ENCODE data around the gene RIMBP2.
A peak's percentile ranks its signal among the peaks of the same experiment; 100 is the strongest.

RIMBP2 gene

DNA sequence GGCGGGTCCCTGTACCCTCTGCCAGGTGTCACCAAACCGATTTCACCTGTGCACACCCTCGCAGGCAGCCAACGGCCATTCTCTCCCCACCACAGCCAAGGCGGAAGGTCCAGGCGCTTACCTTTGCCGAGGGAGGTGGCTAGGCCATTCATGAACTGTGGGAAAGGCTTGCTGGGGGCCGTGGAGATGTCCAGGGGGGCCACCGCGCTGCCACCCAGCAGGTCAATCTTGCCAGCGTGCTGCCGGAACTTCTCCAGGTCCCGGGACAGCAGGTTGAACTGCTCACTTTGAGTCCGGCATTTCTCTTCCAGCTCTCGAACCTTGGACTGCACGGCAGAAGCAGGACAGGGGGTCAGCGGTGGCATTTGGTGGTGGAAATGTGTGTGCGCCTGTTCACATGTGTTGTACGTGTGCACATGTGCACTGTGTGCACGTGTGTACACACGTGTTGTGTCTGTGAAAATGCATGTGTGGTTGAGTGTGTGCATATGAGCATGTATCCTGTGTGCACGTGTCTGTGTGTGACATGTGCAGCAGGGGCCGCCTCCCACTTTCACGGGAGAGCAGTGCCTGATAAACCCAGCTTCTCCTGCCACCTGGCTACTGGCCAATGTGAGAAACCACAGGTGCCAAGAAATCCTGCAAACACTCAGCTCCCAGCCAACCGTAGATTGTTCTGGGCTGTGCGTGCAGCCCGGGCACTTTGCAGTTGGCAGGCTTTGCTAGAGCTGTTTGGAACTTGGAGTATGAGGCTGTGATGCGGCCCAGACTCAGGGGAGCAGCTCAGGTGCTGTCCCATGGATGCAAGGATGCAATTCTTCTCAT, 259.5 kb downstream of the RIMBP2 start:
- DNase-seq: peak; percentile 27

DNA sequence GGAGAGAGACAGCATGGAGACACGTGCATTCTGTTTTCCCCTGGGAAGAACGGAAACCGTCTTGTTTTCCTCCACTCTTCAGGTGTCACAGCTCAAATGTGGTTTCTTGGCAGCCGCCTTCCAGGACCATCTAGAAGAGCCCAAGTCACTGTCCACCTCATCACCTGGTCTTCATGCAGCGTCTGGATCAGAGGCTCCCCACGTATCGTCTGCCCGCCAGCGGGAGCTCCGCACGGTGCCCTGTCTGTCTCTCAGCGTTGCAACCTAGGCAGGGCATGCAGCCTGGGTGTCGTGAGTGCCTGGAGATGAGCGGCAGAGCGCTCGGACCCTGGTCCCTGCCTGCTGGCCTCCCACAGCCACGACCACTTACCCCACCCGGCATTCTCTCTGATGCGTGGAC, 260.9 kb downstream of the RIMBP2 start:
- no peak for DNase-seq

DNA sequence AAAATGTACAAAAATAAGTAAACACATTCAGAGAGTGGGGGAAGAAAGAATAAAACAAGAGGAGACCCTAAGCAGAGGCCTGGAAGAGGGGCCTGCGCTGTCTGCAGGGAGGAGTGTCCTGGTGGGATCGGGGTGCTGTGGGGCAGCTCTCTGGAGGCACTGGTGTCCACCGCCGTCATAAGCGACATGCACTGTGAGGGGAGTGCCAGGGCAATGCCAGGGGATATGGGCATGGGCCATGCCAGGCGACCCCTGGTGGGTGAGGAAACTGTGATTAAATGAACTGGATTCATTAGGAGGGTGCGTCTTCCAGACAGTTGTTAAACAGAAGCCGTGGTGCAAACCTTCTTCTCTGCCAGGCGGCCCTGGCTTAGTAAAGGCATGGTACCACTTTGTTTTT, 261.8 kb downstream of the RIMBP2 start:
- no peak for DNase-seq

DNA sequence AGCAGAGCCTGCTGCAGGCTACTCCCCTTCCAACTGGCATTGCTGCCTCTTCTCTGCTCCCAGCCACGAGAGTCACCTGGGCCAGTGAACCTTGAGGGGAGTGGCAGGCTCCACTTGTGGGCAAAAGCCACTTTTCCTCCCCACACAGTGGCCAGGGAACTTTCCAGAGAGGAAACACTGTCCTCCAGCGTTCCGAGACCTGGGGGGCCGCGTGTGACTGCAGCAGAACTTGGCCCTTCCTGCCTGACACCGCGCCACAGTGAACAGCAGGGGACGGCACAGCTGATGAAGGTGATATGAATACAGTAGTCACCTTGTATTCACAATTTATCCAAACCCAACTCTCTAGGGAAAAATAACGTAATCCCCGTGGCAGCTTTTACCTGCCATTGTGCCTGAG, 263.6 kb downstream of the RIMBP2 start:
- no peak for DNase-seq

DNA sequence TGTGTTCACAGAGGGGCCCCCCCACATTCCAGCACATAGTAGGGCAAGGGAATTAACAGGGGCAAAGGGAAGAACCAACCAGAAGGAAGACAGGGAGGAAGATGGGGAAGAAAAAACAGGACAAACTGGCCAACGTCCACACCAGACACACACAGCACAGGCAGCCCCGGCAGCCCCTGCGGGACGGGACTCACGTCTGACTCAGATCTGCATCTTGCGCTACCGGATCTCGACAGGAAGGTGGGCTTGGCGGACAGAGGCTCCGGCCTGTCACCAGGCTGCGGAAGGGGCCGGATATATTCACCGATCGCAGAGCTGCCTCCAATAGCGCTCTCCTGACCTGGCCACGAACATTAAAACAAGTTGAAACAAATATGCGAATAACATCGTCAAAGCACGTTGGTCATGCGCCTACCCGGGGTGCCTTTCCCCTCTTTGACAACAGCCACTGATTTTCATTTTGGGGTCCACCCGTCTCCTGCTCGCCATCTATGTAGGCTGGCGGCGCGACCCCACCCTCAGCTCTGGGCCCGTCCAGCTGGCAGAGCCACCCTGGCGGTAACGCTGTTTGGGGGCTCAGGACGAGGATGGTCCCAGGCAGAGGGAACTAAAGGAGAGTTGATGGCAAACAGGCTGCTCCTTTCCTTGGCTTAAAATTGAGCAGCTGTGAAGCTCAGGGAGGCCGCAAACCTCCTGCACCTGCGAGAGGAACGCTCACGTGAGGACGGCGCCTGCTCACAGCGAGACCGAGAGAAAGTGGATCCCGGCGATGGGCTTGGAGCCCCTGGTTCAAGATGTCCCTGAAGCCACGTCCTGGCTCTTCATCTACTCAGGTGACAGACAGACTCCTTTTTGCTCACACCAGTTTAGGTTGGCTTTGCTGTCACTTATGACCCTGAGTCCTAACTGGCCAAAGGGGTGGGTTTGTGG, 264.8 kb downstream of the RIMBP2 start:
- no peak for DNase-seq

DNA sequence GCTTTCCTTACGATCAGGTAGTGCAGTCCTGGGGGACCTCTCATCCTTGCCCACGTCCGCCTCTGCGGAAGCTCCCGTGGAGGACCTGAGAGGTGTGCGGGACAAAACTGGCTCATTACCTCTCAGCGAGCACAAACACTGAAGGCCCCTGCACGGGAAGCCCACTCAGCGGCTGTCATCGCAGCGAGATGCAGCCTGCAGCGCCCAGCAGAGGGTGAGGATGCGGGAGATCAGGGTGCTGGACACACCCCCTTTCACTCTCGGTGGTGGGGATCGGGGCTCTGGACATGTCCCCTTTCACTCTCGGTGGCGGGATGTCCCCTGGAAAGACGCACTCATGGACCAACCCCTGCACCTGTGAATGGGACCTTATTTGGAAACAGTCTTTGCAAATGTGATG, 266.8 kb downstream of the RIMBP2 start:
- DNase-seq: no peak

DNA sequence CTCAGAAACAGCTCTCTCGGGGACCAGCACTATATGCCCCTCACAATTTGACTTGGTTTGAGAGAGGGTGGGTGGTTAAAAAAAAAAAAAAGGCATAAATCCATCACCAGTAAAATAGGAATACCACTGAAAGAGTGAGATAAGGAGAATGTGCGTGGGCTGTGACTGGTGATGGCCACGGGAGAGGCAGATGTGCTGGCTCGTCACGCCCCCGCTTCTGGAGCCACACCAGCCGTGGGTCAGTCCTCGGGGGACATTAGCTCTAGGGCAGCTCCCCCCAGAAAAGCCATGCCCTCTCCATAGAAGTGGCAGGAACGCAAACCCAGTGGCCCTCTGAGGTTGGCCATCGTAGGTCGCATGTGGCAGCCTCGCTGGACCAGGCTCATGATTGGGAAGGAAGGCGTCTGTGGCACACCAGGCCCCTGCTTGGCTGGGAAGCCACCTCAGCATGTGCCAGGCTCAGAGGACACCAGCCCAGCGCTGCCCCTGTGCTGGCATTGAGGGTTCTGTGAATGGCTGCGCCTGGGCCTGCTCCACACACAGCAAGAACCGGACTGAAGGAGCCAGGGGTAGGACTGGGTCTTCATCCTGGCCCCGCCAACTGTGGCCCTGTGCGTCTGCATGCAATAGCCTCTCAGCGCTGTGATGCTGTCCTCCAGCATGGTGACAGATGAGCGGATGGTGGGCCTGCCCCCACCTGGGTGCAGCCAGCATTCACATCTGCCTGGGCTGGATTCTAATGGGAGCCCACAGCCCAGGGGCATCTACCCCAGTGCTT, 267.9 kb downstream of the RIMBP2 start:
- DNase-seq: no peak

DNA sequence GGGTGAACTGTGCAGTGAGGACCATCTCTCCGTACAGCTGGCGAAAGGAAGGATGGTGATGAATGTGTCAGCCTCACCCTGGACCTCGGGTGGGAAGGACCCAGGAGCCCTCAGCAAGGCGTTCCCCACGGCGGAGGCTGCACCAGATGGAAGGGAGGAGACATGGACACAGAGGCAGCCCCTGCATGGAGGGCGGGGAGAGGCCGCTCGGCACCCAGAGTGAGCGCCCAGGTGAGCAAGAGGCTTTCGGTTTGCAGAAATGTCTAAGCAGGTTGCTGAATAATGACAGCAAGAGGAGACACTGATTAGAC, 268.5 kb downstream of the RIMBP2 start:
- no peak for DNase-seq

DNA sequence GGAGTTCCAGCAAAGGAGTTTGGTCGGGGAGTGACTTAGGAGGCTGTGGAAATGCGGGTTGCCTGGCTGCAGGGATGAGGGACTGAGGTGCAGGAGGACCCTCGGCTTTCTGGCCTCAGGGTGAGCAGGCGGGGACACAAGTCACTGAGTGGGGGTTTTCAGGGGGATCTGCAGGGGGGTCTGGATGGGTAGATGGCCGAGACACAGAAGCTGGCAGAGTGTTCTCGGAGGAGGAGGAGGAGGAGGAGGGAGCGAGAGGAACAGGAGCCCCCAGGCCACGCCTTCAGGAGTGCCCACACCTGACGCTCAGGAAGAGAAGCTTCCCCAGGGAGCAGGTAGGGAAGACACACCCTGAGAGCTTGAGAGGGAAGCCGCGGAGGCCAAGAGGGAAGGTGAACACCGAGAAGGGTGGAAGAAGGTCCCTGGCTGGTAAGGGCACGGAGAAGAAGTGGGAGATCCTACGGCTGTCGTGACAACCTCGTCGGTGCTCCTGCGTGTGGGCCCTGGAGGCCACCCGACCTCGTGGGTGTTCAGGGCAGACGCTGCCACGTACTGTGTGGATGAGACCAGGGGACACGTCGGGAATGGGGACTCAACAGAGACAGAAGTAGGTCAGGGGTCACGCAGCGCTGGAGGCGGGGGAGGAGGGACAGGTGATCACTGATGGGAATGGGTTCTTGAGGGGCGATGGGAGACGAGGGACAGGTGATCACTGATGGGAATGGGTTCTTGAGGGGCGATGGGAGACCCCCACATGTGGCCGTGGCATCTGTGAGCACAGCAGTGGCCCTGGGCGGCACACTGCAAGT, 269.0 kb downstream of the RIMBP2 start:
- no peak for DNase-seq

DNA sequence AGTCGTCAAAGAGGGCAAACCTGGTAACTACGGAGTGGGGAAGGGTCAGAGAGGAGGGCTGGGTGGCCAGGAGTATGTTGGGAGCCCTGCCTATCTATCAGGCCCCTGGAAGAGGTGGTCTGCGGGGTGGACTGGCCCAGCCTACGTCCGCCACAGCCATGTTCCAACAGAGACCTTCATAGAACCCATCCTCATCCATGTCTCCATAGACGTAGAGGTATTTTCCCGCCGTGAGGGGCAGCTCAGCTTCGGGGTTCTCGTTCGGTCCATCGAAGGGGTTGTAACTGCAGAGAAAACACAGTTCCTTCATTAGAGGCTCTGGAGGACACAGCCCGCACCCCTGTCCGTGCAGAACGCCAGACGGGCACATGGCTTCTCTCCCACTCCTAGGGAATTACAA, 271.1 kb downstream of the RIMBP2 start:
- no peak for DNase-seq

DNA sequence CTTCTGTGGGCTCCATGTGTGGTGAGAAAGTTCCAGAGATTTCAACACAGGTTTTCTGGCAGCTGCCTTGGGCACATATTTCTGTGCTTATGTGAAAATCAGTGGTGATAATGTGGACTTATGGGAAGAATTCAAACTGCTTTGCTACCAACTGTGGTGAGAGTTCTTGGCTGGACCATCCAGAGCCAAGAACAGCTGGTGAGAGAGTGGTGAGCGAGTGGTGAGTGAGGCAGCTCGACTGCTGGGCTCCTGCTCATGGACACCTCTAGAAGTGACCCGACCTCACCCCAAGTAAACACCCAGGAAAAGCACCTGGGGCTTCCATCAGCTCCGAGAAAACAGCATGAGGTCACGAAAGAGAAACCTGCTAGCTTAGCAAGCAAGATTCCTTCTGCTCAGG, 272.0 kb downstream of the RIMBP2 start:
- DNase-seq: no peak

DNA sequence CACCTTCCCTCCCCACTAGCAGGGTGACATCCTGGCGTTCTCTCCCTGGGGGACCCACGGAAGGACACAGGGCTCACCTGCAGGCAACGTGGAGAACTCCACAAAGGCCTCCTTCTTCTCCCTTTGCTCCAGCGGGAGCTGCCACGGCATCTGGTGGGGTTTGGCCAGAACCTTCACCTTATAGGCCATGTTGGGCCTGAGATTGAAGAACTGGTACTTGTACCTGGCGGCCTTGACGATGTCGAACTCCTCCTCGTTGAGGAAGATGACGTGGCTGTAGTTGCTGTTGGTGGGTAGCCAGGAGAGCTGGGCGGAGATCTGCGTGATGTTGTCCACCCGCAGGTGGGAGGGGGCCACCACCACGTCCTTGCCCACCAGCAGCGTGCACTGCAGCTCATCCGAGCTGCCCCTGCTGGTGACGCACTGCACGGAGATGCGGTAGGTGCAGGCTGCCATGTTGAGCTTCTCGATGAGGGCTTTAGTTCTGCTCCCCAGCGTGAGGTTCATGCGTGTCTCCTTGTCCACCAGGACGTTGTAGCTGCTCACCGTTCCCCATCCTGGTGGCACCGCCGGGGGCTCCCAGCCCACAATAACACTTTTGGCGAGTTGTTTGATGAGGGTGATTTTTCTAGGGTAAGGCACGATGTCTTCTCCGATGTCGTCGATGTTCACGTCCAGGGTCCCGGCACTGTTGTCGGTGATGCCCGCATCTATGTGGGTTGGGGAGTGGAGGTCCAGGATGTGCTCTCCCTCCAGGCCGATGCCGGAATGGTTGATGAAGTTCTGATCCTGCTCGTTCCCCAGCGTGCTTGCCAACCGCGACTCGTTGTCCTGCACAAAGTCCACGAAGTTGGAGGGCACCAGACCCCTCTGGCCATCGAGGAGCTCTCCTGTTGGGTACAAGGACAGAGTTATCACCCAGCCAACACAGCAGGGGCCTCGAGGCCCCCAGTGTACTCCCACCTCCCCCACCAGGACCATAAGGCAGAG, 274.0 kb downstream of the RIMBP2 start:
- no peak for DNase-seq

DNA sequence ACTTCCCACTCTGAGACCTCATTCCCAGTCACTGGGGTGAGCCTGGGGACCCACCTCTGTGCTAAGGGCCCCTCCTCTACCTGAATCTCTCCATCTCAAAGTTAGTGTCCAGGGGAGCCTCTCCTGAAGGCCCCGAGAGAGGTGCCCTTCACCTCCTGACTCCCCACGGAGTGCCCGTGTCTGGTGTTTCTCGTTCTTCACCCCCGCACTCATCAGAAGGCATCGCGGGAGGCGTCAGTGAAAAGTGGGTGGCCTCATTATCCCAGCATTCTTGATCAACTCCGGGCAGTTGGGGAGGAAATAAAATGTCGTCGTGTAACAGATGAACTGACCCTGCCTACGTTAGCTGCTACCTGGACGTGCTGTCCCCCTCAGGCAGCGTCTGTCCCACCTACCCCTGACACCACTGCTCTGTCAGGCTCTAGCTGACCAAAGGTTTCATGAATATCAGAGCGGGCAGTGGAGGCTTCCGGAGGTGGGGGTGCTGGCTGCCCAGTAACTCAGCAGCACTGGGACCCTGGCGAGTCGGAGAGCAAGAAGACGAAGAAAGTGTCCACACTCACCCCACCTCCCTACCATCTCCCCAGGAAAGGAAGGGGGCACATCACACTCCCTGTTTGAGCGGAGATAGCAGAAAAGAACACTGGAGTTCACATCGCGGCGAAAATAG, 275.6 kb downstream of the RIMBP2 start:
- DNase-seq: no peak

DNA sequence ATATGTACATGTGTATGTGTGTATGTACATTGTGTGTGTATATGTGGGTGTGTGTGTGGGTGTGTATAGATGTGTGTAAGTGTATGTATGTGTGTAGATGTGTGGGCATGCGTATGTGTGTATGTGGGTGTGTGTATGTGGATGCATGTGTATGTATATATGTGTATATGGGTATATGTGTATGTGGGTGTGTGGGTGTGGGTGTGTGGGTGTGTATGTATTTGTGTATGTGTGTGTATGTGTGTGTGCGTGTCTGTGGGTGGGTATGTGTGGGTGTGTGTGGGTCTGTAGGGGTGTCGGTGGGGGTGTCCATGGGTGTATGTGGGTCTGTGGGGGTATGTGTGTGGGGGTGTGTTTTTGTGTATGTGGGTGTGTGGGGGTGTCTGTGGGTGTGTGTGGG, 276.8 kb downstream of the RIMBP2 start:
- no peak for DNase-seq

DNA sequence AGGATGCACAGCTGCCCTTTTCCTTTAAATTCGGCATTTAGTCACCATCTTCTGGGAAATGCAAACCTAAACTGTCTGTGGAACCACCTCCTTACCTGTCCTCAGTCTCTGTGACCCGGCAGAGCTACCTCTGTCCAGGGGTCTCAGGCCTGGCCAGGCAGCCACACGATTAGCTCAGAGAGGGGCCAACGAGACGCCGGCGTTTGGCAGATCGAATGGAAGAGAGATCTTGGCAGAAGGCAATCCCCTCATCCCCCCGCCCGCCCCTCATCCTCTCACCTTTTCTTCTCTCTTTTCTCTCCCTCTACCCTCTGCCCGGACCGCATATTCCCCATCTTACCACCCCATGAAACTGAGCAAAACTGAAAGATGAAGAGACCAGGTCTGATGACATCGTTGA, 277.4 kb downstream of the RIMBP2 start:
- no peak for DNase-seq

DNA sequence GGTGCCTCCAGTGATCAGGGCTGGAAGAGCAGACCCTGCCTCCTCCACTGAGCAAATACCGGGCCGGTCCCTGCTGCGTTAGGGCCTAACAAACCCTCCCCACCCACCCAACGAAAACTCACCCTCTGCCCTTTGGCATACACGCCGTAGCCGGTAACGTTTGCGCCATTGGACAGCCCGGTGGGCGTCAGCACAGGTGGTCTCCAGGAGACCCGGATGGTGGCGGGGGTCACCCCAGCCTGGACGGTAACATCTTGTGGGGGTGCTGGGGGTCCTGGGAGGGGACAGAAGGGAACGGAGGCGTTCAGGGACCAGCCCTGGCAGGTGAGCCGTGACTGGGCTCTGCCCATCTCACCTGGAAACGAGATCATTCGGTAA, 277.9 kb downstream of the RIMBP2 start:
- no peak for DNase-seq

DNA sequence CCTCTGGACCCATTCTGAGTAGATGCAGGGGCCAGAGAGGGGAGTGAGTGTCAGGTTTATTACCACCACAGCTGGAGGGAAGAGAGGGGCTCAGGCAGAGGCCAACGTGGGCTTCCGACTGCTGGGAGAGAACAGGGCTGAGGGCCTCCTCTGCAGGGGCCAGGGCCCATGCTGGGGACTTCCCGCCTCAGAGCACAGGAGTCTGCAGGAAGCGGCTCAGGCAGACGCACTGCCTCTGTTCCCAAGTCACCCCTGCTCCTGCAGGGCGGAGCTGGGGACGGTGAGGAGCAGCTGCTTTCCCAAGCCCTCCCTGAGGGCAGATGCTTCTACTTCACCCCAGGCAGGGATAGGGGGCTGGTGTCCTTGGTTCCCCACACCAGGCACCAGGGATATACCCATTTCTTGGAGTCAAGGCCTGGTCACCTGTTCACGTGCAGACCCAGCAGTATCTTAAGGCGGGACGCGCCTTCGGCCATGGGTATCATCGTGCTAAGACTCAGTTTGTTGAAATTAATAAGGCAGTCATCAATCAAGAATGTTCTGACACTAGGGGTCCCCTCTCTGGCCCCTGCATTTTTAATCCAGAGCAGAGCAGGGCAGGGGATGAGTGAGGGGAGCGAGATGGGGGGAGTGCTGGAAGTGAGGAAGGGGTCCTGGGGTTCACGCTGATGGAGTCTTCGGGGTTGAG, 278.4 kb downstream of the RIMBP2 start:
- no peak for DNase-seq

DNA sequence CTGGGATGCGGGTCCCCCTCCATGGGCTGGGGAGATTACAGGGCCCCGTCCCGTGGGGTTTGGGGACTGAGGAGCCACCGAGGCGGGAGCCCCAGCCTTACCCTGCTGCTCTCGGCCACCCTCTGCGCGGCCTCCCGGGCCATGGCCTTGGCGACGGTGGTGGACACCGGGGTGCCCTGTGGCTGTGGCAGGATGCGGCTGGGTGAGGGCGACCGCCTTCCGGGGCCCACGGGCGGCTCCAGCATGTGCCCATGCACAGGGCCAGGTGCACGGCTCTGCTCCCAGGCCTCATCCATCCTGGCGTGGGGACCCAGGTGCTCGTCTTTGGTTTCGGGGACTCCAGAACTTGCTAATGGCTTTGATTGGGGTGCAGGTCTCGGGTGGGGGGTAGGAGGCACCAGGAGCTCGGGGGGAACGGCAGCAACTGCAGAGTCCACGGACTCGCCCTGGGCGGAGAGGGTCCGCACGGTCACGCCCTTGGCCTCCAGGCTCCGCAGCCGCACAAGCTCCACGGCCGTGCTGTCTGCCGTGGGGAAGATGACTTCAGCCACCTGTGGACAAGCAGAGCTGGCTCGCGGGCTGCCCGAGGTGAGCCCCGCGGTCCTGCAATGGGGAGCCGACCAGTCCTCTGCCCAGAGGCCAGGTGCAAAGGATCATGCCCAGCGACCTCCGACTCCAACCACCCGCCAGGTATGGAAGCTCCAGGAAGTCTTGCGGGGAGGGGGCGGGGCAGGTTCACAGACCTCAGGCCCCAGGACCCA, 279.2 kb downstream of the RIMBP2 start:
- DNase-seq: no peak

DNA sequence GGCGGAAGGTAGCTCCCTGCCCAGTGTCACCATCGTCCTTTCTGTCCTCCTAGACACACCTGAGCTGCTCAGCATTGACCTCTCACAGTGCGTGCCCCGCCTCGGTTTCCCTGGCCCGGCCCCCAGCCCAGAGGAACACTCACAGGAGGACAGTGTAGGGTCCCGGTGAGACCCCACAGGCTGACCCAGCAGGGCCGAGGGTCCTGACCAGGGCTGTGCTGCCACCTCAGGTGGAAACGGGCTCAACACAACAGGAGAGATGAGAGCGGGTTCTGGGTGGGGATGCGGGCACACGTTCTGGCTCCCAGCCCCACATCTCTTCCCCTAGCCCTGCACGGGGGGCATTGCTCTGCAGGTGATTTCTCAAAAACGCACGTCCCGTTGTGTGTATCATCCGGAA, 280.3 kb downstream of the RIMBP2 start:
- no peak for DNase-seq
